Keratinocyte (primary cell): ENCODE results near the gene FNDC7.

Experiments used
- CTCF ChIP-seq, 3 experiments: IDR thresholded peaks in 1 of 3; conservative IDR thresholded peaks in 1 of 3; optimal IDR thresholded peaks in 1 of 3; 2 replicates in 2 of 3; 3 replicates in 1 of 3; pipeline versions ENCODE3 to v1.5.1; 2011; ENCODE audit warnings: low read length in 3 of 3, mild to moderate bottlenecking in 3 of 3, moderate library complexity in 2 of 3, control low read depth in 1 of 3, inconsistent platforms in 1 of 3; ENCODE audit not compliant: insufficient read depth in 2 of 3; ENCODE audit errors: extremely low read depth in 1 of 3
- EZH2 ChIP-seq: IDR thresholded peaks from one replicate; pipeline ENCODE4 v1.6.1; 2012; ENCODE audit warnings: inconsistent platforms, mild to moderate bottlenecking, low read length, moderate library complexity

DNA sequence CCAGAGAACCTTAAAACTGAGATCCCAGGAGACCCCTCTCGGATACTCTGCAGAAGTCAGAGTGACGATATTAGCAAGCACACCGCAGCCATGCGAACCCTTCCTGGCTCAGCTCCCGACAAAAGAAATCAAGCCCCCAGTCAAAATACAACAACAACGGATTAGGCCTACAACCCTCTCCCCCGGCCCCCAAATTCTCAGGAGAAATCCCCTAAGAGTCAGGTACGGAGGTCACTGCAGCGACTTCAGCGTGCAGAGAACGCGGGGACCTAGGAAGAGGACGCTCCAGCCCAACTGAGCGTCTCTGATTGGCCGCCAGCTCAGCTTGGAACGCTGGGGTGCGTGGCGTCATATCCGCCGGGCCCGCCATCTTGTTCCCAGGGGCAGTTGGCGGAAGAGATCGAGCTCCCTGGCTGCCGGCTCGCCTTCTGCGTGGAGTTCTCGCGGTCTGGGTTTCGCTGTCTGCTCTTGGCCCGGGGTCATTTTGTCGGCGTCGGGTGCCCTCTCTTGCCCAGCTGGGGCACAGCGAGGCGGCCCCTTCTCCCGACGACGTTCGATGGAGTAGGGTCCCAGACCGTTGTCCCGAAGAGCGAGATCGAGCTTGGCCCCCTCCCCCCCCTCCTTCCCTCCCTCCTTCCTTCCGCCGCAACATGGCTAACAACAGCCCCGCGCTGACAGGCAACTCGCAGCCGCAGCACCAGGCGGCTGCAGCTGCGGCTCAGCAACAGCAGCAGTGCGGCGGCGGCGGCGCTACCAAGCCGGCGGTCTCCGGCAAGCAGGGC lies 20.6 kb upstream of the FNDC7 start, which contains the start of gene PRPF38B:
- no peak for TF ChIP-seq CTCF (optimal IDR thresholded peaks at IDR 0.05 in 1 of 3, IDR thresholded peaks at IDR 0.05 in 1 of 3, conservative IDR thresholded peaks at IDR 0.05 in 1 of 3; ENCODE audit: extremely low read depth in 1 of 3, insufficient read depth in 2 of 3, low read length in 3 of 3)
- TF ChIP-seq EZH2: no peak
